ENCODE results near the gene NSUN2. TPM values are rescaled to one million over a fixed set of nuclear protein-coding genes. Genes with fewer than 3 reads are reported as not detected.

Gene NSUN2
- total RNA-seq, 4 donors from 2014 or later = 38.9 to 51.2 (median 50.6) TPM

GRCh38 chr5:6637590-6637989 is 4.7 kb upstream of the NSUN2 start:
- no peak for DNase-seq
- no peak overlapping the region for H3K27ac ChIP-seq
- H3K4me1 ChIP-seq = no peaks in the 10 kb centered on the region
- H3K27me3 ChIP-seq = no peaks in the 10 kb centered on the region
- H3K36me3 ChIP-seq = no peaks in the 10 kb centered on the region
- TF ChIP-seq, protein P1, sequence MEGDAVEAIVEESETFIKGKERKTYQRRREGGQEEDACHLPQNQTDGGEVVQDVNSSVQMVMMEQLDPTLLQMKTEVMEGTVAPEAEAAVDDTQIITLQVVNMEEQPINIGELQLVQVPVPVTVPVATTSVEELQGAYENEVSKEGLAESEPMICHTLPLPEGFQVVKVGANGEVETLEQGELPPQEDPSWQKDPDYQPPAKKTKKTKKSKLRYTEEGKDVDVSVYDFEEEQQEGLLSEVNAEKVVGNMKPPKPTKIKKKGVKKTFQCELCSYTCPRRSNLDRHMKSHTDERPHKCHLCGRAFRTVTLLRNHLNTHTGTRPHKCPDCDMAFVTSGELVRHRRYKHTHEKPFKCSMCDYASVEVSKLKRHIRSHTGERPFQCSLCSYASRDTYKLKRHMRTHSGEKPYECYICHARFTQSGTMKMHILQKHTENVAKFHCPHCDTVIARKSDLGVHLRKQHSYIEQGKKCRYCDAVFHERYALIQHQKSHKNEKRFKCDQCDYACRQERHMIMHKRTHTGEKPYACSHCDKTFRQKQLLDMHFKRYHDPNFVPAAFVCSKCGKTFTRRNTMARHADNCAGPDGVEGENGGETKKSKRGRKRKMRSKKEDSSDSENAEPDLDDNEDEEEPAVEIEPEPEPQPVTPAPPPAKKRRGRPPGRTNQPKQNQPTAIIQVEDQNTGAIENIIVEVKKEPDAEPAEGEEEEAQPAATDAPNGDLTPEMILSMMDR (IDR thresholded peaks at IDR 0.05) = no peak
- no peak for TF ChIP-seq POLR2A (IDR thresholded peaks at IDR 0.05)
- H3K9me3 ChIP-seq = no peaks in the 10 kb centered on the region
- intact Hi-C loops (cut with DNase I; ENCODE audit: low total_unique reads) = no loop called here
- H3K4me3 ChIP-seq = no peak overlapping the region

DNA sequence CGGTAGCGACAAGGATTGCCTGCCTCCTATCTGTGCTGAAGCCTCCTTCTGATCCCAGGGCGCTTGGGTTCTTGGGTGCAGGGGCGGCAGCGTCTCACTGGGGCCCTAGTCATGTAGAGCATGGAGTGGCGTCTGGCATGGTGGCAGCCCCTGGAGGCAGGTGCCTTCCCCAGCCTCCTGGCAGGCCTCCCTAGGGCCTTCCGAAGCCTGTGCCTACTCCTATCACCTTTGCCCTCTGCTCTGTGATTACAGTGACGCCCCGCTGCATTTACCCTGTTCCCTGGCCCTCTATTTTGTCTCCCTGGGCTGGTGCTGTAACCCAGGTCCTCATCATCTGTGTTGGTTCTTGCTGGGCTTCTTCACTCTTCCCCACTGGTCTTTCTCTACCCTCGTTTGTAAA is 4.2 kb upstream of the NSUN2 start:
- no peaks in the 10 kb centered on the region for H3K36me3 ChIP-seq
- no peak for DNase-seq
- TF ChIP-seq, protein P1 (IDR thresholded peaks at IDR 0.05) = no peak
- no peak for TF ChIP-seq POLR2A (IDR thresholded peaks at IDR 0.05)
- no peaks in the 10 kb centered on the region for H3K9me3 ChIP-seq
- no peak overlapping the region for H3K4me3 ChIP-seq
- H3K27ac ChIP-seq = no peak overlapping the region
- no peaks in the 10 kb centered on the region for H3K4me1 ChIP-seq
- intact Hi-C loops (cut with DNase I; ENCODE audit: low total_unique reads) = no loop called here
- no peaks in the 10 kb centered on the region for H3K27me3 ChIP-seq

- intact Hi-C loops (cut with DNase I; ENCODE audit: low total_unique reads) = no loop called here
- Histone ChIP-seq H3K27ac (no peak overlapping the region), H3K4me1 (peaks cover 0 to 6% of the 10 kb centered on the region in 2 donors), H3K36me3 (no peaks in the 10 kb centered on the region), H3K27me3 (no peaks in the 10 kb centered on the region), H3K9me3 (no peaks in the 10 kb centered on the region), H3K4me3 (no peak overlapping the region)
- no peak for TF ChIP-seq POLR2A (IDR thresholded peaks at IDR 0.05)
- TF ChIP-seq, protein P1 (IDR thresholded peaks at IDR 0.05) = no peak
- no peak for DNase-seq
These were observed 3.4 kb upstream of the NSUN2 start for GRCh38 chr5:6636293-6636692.

DNA sequence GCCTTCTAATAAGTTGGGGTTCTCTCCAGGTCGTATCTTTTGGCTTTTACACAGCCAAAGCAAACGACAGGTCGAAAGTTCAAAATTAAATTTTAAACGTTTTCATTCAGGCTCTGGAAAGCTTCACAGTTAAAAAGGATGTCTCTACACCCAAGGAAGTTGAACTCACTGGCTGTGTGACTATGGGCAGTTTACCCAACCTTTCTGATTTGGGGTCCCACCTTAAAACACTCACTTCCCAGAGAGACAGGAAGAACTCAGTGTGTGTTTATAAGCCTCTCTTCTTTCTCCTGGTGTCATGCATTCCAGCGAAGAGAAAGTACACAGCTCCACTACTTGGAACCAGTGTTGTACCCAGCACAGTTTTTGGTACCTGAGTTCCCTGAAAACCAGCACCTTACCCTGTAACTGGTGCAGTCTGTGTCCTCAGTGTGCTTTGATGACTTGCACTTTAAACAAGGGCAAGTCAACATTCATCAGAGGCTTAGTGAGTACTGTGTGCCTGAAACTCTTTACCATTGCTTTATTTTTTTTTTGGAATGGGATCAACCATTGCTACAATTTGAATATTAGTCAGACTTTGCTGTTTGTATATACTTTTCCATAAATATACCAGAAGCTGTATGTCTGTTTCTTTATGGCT is 2.1 kb upstream of the NSUN2 start:
- intact Hi-C loops (cut with DNase I; ENCODE audit: low total_unique reads) = loop anchor here (5.0 kb wide), 1 partner anchor 77 kb away; the partner anchor contains the start of gene TENT4A
- H3K4me1 ChIP-seq = peaks cover 4 to 10% of the 10 kb centered on the region in 2 donors
- H3K4me3 ChIP-seq = no peak overlapping the region
- H3K27ac ChIP-seq = no peak overlapping the region
- H3K9me3 ChIP-seq = no peaks in the 10 kb centered on the region
- TF ChIP-seq, protein P1 (IDR thresholded peaks at IDR 0.05) = no peak
- TF ChIP-seq POLR2A (IDR thresholded peaks at IDR 0.05) = no peak
- H3K27me3 ChIP-seq = no peaks in the 10 kb centered on the region
- H3K36me3 ChIP-seq = no peaks in the 10 kb centered on the region
- no peak for DNase-seq

DNA sequence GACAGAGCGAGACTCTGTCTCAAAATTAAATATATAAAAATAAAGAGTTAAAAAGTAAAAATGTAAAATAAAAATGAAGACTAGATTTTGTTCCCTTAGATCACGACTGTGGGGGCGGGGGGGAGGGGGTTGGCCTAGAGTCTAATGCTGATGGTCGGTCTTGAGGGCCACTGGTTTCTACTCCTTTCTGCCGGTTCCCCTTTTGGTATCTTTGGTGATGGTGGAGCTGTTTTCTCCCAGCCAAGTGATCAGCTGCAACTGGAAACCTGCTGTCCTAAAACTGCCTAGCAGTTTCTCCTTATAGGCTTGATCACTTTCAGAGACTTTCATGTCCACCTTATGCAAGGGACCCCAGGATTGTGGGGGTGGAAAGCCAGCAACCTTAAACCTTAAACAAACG is 1.5 kb upstream of the NSUN2 start:
- intact Hi-C loops (cut with DNase I; ENCODE audit: low total_unique reads) = loop anchor here (5.0 kb wide), 1 partner anchor 78 kb away; the partner anchor contains the start of gene TENT4A
- H3K9me3 ChIP-seq = no peaks in the 10 kb centered on the region
- H3K27me3 ChIP-seq = no peaks in the 10 kb centered on the region
- peaks cover 4 to 10% of the 10 kb centered on the region in 2 donors for H3K4me1 ChIP-seq
- TF ChIP-seq, protein P1 (IDR thresholded peaks at IDR 0.05) = no peak
- no peak for TF ChIP-seq POLR2A (IDR thresholded peaks at IDR 0.05)
- no peak for DNase-seq
- peak overlapping the region; percentile 69 to 87 for H3K4me3 ChIP-seq
- H3K36me3 ChIP-seq = no peaks in the 10 kb centered on the region
- no peak overlapping the region for H3K27ac ChIP-seq

Measured in uterus (tissue), 4 donors.